ENCODE results near the gene GYS1.

The GYS1 gene

GRCh38 chr19:48997972-48998371, 4.9 kb upstream of the GYS1 start:
- H3K4me3 ChIP-seq (ENCODE audit: low read depth, low read length) = no peak overlapping the region
- no peak for DNase-seq (ENCODE audit: low read depth)
- peak; percentile 65 for TF ChIP-seq CTCF (IDR thresholded peaks at IDR 0.05; ENCODE audit: low read depth, low read length, missing control alignments)
- in situ Hi-C loops (cut with HindIII; ENCODE audit: low sequenced_read_pairs) = no loop called here

DNA sequence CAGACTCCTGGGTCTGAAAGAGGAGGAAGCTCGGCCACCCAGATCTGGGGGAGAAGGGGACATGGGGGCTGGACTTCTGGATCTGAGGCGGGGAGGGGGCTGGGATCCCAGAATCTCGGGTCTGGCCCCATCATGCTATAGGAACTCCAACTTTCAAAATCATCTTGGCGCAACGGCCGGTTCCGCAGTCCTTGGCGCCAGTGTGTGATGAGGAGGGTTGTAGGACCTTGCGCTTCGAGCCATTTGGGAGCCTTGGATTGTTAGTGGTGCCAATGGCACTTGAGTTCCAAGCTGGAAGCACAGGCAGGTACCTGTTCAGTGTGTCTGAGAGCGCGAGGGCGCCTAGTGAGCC, 902 bp upstream of the GYS1 start:
- no peak for DNase-seq (ENCODE audit: low read depth)
- no peak for TF ChIP-seq CTCF (IDR thresholded peaks at IDR 0.05; ENCODE audit: low read depth, low read length, missing control alignments)
- in situ Hi-C loops (cut with HindIII; ENCODE audit: low sequenced_read_pairs) = no loop called here
- peak overlapping the region; percentile 93 for H3K4me3 ChIP-seq (ENCODE audit: low read depth, low read length)

GRCh38 chr19:48992581-48993174, 431 bp downstream of the GYS1 start:
- no peak for DNase-seq (ENCODE audit: low read depth)
- TF ChIP-seq CTCF (IDR thresholded peaks at IDR 0.05; ENCODE audit: low read depth, low read length, missing control alignments) = no peak
- in situ Hi-C loops (cut with HindIII; ENCODE audit: low sequenced_read_pairs) = no loop called here
- H3K4me3 ChIP-seq (ENCODE audit: low read depth, low read length) = peak overlapping the region; percentile 93

- peak; percentile 58 for DNase-seq (ENCODE audit: low read depth)
- in situ Hi-C loops (cut with HindIII; ENCODE audit: low sequenced_read_pairs) = no loop called here
- TF ChIP-seq CTCF (IDR thresholded peaks at IDR 0.05; ENCODE audit: low read depth, low read length, missing control alignments) = no peak
- H3K4me3 ChIP-seq (ENCODE audit: low read depth, low read length) = peak overlapping the region; percentile 93
These were observed 1.1 kb downstream of the GYS1 start for GRCh38 chr19:48991873-48992580.

GRCh38 chr19:48991011-48991609, 2.0 kb downstream of the GYS1 start:
- DNase-seq (ENCODE audit: low read depth) = no peak
- in situ Hi-C loops (cut with HindIII; ENCODE audit: low sequenced_read_pairs) = no loop called here
- H3K4me3 ChIP-seq (ENCODE audit: low read depth, low read length) = no peak overlapping the region
- TF ChIP-seq CTCF (IDR thresholded peaks at IDR 0.05; ENCODE audit: low read depth, low read length, missing control alignments) = no peak

GRCh38 chr19:48990400-48990799, 2.7 kb downstream of the GYS1 start:
- no peak overlapping the region for H3K4me3 ChIP-seq (ENCODE audit: low read depth, low read length)
- DNase-seq (ENCODE audit: low read depth) = no peak
- in situ Hi-C loops (cut with HindIII; ENCODE audit: low sequenced_read_pairs) = no loop called here
- TF ChIP-seq CTCF (IDR thresholded peaks at IDR 0.05; ENCODE audit: low read depth, low read length, missing control alignments) = no peak
